ENCODE measurements around the gene IQSEC1.

IQSEC1 gene

DNA sequence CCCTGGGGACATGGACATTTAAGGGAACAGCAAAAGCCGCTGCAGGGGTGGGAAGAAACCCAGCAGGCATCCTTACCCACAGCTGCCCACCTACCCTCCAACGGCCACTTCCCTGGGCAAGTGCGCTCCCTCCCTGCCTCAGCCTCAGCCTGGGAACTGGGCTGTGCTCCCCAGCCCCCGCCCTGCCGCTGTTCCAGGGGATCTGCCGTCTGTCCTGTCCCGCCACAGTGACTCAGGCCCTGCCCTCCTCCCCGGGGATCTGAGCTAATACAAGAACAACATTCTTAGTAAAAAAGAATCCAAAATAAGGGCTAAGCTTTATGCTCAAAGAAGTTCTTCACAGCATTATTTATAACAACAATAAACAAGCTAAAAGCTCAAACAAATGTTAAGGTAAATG is 7.4 kb upstream of the IQSEC1 start:
- Histone ChIP-seq H3K4me2 (ENCODE audit: low read length) (no peak overlapping the region), H3K27me3 (ENCODE audit: control insufficient read depth, insufficient read depth, low read length) (peaks cover 54% of the 10 kb centered on the region), H3K9ac (ENCODE audit: low read depth, low read length) (no peak overlapping the region), H3K4me1 (ENCODE audit: control insufficient read depth, insufficient read depth, low read length) (peaks cover 8% of the 10 kb centered on the region), H3K9me3 (replicated peaks; ENCODE audit: low read length) (no peaks in the 10 kb centered on the region), H3K4me3 (ENCODE audit: low read length) (no peak overlapping the region), H3K36me3 (ENCODE audit: insufficient read depth, low read length) (no peaks in the 10 kb centered on the region)

DNA sequence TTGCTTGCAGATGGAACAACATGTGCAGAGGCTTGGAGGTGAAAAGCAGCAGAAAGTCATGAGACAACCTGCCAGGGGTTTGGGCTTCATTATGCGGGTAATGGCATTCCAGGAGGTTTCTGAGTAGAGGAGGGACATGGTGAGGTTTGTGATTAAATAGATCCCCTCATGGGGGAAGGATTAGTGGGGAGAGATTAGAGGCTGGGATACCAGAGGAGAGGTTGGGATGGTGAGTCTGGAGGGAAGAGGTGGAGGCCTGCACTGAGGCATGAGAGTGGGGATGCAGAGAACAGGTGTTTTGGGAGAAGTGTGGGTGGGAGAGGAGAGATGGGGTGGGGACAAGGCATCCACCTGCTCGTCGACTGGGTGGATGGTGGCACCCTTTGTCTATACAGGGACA is 6.8 kb upstream of the IQSEC1 start:
- no peaks in the 10 kb centered on the region for H3K9me3 ChIP-seq (replicated peaks; ENCODE audit: low read length)
- H3K4me1 ChIP-seq (ENCODE audit: control insufficient read depth, insufficient read depth, low read length) = peaks cover 8% of the 10 kb centered on the region
- H3K9ac ChIP-seq (ENCODE audit: low read depth, low read length) = no peak overlapping the region
- H3K27me3 ChIP-seq (ENCODE audit: control insufficient read depth, insufficient read depth, low read length) = peaks cover 56% of the 10 kb centered on the region
- H3K36me3 ChIP-seq (ENCODE audit: insufficient read depth, low read length) = no peaks in the 10 kb centered on the region
- H3K4me2 ChIP-seq (ENCODE audit: low read length) = no peak overlapping the region
- H3K4me3 ChIP-seq (ENCODE audit: low read length) = no peak overlapping the region

DNA sequence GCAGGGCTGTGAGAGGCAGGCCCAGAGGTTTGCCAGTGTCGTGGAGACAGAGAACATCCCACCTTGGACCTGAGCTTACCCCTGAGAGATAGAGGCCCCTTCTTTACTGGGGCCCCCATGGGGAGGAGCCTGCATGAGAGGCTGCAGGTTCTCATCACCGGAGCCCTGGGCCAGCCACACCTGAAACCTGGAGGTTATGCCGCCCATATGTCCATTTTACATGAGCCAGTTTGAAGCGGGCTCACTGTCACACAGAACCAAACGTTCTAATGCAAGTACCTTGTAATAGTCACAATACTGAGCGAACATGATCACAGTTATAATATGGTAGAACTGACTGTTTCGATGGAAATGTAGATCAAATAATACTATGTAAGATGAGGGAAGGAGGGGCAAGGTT is 6.3 kb upstream of the IQSEC1 start:
- H3K27me3 ChIP-seq (ENCODE audit: control insufficient read depth, insufficient read depth, low read length) = peaks cover 59% of the 10 kb centered on the region

DNA sequence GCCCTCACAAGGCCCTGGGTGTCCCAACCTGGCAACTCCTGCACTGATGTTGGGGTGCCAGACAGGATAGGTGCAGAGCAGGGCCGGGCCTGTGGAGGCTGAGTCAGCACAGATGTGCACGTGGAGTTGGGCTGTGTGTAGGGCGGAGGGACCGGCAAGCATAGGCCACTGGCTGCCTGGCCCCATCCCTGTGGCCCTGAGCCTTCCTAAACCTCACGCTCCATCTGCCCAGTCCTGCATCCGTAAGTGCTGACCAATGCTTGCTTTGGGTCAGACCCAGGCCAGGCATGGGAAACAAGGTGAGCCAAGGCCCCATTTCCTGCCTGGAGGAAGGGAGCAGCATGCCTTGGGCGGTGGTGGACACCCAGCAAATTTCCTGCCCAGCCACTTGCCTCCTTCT is 5.8 kb upstream of the IQSEC1 start:
- Histone ChIP-seq H3K27me3 (ENCODE audit: control insufficient read depth, insufficient read depth, low read length) (peaks cover 63% of the 10 kb centered on the region), H3K36me3 (ENCODE audit: insufficient read depth, low read length) (no peaks in the 10 kb centered on the region), H3K4me1 (ENCODE audit: control insufficient read depth, insufficient read depth, low read length) (peaks cover 8% of the 10 kb centered on the region), H3K4me3 (ENCODE audit: low read length) (no peak overlapping the region), H3K4me2 (ENCODE audit: low read length) (no peak overlapping the region), H3K9ac (ENCODE audit: low read depth, low read length) (no peak overlapping the region), H3K9me3 (replicated peaks; ENCODE audit: low read length) (no peaks in the 10 kb centered on the region)

More for the DNA sequence above, 6.3 kb upstream of the IQSEC1 start:
- no peak overlapping the region for H3K4me3 ChIP-seq (ENCODE audit: low read length)
- H3K9ac ChIP-seq (ENCODE audit: low read depth, low read length) = no peak overlapping the region
- H3K36me3 ChIP-seq (ENCODE audit: insufficient read depth, low read length) = no peaks in the 10 kb centered on the region
- no peak overlapping the region for H3K4me2 ChIP-seq (ENCODE audit: low read length)
- no peaks in the 10 kb centered on the region for H3K9me3 ChIP-seq (replicated peaks; ENCODE audit: low read length)
- H3K4me1 ChIP-seq (ENCODE audit: control insufficient read depth, insufficient read depth, low read length) = peaks cover 8% of the 10 kb centered on the region

DNA sequence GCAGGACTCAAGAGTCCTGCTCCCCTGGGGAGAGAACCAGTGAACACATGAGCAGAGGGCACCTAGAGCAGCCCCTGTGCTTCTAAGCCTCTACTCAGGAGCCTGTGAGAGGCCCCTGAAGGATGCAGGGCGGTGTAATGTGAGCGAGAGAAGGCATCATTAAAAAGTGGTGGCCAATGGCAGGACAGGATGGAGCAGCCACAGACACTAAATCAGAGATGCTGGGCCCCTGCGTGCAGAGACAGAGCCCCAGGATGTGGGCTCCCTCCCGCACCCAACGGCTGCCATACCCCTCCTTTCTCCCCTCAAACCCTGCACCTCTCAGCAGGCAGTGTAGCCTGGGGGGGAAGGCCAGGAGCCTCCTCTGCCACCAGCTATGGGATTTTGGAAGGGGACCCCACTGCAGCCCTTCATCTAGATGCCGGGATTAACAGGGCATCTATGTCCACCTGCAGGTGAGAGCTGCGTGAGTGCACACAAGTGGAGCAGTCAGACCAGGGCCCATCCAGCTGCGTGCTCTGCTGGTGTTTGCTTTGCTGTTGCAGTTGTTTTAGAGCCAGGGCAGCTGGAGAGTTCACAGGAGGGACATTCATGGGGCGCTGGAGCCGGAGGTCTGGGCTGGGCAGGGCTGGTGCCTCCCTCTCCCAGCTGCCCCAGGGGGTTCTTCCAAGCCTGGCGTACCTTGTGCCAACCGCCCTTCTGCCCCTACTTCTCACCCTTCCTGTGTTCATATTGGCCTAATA is 5.1 kb upstream of the IQSEC1 start:
- Histone ChIP-seq H3K9me3 (replicated peaks; ENCODE audit: low read length) (no peaks in the 10 kb centered on the region), H3K36me3 (ENCODE audit: insufficient read depth, low read length) (no peaks in the 10 kb centered on the region), H3K4me2 (ENCODE audit: low read length) (no peak overlapping the region), H3K27me3 (ENCODE audit: control insufficient read depth, insufficient read depth, low read length) (peaks cover 71% of the 10 kb centered on the region), H3K4me3 (ENCODE audit: low read length) (no peak overlapping the region), H3K4me1 (ENCODE audit: control insufficient read depth, insufficient read depth, low read length) (peaks cover 8% of the 10 kb centered on the region), H3K9ac (ENCODE audit: low read depth, low read length) (no peak overlapping the region)

DNA sequence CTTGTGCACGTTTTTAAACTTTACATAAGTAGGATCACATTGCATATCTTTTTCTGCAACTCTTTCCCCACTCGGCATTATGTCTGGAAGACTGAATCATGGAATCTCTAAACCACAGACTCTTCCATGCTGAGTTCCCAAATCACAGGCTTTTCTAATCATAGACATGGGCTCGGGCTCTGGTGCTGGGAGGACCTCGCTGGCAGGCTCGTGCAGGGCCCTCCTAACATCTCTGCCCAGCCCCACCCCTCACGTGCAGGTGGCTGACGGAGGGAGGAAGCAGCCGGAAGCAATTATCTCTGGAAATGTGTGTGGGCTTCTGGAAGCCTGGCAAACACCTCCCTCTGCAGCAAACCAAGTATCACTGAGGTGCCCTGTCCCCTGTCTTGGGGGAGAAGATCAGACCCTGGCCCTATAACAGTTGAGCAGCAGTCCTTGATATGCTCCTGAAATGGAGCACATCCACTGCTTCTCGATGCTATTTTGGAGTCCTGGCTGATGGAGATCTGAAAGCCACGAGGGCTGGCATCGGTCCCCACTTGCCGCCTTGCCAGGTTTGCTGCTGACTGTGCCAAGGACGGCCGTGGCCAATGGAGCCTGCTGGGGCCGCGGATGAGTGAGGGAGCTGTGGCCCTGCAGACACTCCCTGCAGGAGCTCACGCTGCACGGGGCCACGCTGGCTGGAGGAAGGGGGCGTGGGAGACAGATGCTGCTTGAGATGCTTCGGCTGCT is 4.4 kb upstream of the IQSEC1 start:
- Histone ChIP-seq H3K4me2 (ENCODE audit: low read length) (no peak overlapping the region), H3K4me1 (ENCODE audit: control insufficient read depth, insufficient read depth, low read length) (peaks cover 8% of the 10 kb centered on the region), H3K36me3 (ENCODE audit: insufficient read depth, low read length) (no peaks in the 10 kb centered on the region), H3K27me3 (ENCODE audit: control insufficient read depth, insufficient read depth, low read length) (peaks cover 77% of the 10 kb centered on the region), H3K9me3 (replicated peaks; ENCODE audit: low read length) (no peaks in the 10 kb centered on the region), H3K4me3 (ENCODE audit: low read length) (no peak overlapping the region), H3K9ac (ENCODE audit: low read depth, low read length) (no peak overlapping the region)

DNA sequence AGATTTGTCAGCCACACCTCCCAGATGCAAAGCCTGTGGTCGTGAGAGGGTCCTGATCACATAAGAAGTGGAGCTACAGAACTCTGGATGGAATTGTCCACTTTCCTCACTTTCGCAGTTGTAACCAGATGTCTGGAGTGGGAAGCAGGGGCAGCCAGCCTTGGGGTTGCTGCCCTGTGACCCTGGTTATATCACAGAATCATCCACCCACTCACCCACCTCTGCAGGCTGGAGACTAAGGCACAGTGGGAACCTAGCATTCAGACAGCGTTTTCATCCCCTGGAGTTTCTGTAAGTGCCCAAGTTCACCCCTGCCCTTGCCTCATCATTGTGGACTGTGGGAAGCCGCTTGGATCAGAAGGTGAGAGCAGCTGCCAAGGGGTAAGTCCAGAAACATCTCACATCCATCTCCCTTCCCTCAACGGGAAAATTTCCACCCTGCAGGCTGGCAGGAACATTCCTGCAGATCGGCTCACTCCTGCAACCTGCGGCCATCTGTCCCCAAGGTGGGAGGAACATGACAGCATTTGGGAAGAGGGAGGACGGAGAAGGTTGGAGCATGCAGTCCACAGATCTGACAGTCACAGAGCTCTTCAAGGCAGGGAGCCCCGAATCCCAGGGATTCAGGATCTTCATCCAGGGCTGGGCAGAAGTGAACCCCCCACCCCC is 2.9 kb upstream of the IQSEC1 start:
- no peaks in the 10 kb centered on the region for H3K9me3 ChIP-seq (replicated peaks; ENCODE audit: low read length)
- peaks cover 8% of the 10 kb centered on the region for H3K4me1 ChIP-seq (ENCODE audit: control insufficient read depth, insufficient read depth, low read length)
- H3K9ac ChIP-seq (ENCODE audit: low read depth, low read length) = no peak overlapping the region
- no peak overlapping the region for H3K4me3 ChIP-seq (ENCODE audit: low read length)
- H3K27me3 ChIP-seq (ENCODE audit: control insufficient read depth, insufficient read depth, low read length) = peaks cover 81% of the 10 kb centered on the region
- no peak overlapping the region for H3K4me2 ChIP-seq (ENCODE audit: low read length)
- no peaks in the 10 kb centered on the region for H3K36me3 ChIP-seq (ENCODE audit: insufficient read depth, low read length)

DNA sequence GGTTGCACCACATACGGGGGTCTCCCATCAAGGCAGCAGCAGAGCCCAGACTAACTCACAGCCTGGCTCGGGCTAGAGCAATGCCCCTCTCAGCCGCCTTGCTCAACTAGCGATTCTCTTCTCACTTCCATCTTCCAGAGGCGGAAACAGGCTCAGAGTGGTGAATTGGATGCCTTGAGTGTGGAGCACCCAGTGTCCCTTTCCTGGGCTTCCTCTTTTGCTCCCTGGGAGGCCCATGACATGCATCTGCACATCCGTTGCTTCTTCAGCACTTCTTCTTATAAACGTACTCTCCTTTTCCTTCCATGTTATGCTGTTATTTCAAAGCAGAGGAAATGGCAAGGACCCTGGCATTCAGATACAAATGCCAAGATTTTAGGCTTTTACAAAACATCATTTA is 2.1 kb upstream of the IQSEC1 start:
- Histone ChIP-seq H3K4me3 (ENCODE audit: low read length) (no peak overlapping the region), H3K36me3 (ENCODE audit: insufficient read depth, low read length) (no peaks in the 10 kb centered on the region), H3K9ac (ENCODE audit: low read depth, low read length) (no peak overlapping the region), H3K4me2 (ENCODE audit: low read length) (no peak overlapping the region), H3K9me3 (replicated peaks; ENCODE audit: low read length) (no peaks in the 10 kb centered on the region), H3K27me3 (ENCODE audit: control insufficient read depth, insufficient read depth, low read length) (peaks cover 75% of the 10 kb centered on the region), H3K4me1 (ENCODE audit: control insufficient read depth, insufficient read depth, low read length) (peaks cover under 1% of the 10 kb centered on the region)

DNA sequence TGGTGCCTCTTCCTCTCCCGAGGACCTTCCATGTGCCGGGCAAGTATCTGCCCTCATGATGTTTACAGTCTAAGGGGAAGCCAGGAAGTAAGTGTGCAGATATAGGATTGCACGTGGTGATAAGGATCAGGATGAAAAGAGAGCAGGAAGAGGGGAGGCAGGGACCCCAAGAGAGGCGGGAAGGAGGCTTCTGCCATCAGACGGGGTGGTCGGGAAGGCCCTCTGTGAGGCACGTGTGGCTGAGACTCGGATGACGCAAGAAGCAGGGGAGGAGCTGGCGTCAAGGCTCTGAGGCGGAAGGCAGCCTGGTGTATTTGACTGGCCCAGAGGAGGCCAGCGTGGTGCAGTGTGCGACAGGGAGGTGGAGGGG is 762 bp upstream of the IQSEC1 start:
- Histone ChIP-seq H3K9ac (ENCODE audit: low read depth, low read length) (no peak overlapping the region), H3K36me3 (ENCODE audit: insufficient read depth, low read length) (no peaks in the 10 kb centered on the region), H3K9me3 (replicated peaks; ENCODE audit: low read length) (no peaks in the 10 kb centered on the region), H3K4me2 (ENCODE audit: low read length) (no peak overlapping the region), H3K27me3 (ENCODE audit: control insufficient read depth, insufficient read depth, low read length) (peaks cover 67% of the 10 kb centered on the region), H3K4me1 (ENCODE audit: control insufficient read depth, insufficient read depth, low read length) (no peaks in the 10 kb centered on the region), H3K4me3 (ENCODE audit: low read length) (no peak overlapping the region)

DNA sequence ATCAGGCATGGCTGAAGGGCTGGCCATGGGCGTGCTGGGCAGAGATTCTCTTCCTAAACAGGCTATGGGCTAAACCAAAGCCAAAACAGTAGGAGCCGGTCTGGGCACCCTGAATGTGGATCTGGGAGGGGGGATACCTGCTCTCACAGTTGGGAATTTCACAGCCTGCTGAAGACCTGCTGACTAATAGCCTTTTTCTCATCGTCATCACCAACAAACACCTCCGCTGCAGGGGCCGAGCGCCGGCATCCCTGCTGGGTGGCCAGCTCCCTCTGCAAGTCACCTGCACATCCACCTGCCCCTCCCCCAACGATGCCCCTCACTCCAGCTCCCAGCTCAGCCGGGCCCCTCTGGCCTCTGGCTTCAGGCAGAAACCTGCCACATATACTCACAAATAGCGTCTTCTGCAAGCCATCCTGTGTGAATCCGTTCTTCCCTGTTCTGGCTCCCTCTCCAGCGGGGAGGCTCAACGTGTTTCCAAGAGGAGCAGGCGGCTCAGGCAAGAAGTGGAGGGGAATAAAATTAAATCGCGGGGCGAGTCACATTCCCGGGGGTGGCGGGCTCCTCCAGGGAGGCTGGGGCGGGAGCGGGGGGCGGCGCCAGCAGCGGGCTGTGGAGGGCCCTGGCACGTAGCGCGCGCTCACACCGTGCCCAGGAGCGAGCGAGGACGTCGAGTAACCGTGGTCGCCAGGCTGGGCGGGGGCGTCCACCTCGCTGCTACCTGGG is 466 bp downstream of the IQSEC1 start:
- Histone ChIP-seq H3K9ac (ENCODE audit: low read depth, low read length) (no peak overlapping the region), H3K4me2 (ENCODE audit: low read length) (no peak overlapping the region), H3K9me3 (replicated peaks; ENCODE audit: low read length) (no peaks in the 10 kb centered on the region), H3K4me1 (ENCODE audit: control insufficient read depth, insufficient read depth, low read length) (no peaks in the 10 kb centered on the region), H3K4me3 (ENCODE audit: low read length) (no peak overlapping the region), H3K36me3 (ENCODE audit: insufficient read depth, low read length) (no peaks in the 10 kb centered on the region), H3K27me3 (ENCODE audit: control insufficient read depth, insufficient read depth, low read length) (peaks cover 54% of the 10 kb centered on the region)

DNA sequence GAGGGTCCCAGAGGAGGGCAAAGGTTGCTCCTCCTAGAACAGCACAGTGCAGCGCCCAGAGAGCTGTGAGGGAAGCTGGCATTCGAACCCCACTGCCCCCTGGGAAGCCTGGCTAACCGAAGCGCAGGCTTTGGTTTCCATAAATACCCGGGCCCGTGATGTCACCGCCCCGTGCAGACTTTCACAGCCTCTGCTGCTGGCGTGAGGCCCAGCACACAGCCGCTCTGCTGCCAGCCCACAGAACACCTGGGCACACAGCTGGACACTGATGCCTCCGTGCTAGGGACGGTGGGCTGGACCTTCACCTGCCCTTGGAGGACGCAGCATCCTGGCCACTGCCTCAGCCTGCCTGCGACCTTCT is 1.0 kb downstream of the IQSEC1 start:
- Histone ChIP-seq H3K4me2 (ENCODE audit: low read length) (no peak overlapping the region), H3K4me3 (ENCODE audit: low read length) (no peak overlapping the region), H3K4me1 (ENCODE audit: control insufficient read depth, insufficient read depth, low read length) (no peaks in the 10 kb centered on the region), H3K27me3 (ENCODE audit: control insufficient read depth, insufficient read depth, low read length) (peaks cover 49% of the 10 kb centered on the region), H3K36me3 (ENCODE audit: insufficient read depth, low read length) (no peaks in the 10 kb centered on the region), H3K9me3 (replicated peaks; ENCODE audit: low read length) (no peaks in the 10 kb centered on the region), H3K9ac (ENCODE audit: low read depth, low read length) (no peak overlapping the region)
